ENCODE measurements around the gene CAB39.

DNA sequence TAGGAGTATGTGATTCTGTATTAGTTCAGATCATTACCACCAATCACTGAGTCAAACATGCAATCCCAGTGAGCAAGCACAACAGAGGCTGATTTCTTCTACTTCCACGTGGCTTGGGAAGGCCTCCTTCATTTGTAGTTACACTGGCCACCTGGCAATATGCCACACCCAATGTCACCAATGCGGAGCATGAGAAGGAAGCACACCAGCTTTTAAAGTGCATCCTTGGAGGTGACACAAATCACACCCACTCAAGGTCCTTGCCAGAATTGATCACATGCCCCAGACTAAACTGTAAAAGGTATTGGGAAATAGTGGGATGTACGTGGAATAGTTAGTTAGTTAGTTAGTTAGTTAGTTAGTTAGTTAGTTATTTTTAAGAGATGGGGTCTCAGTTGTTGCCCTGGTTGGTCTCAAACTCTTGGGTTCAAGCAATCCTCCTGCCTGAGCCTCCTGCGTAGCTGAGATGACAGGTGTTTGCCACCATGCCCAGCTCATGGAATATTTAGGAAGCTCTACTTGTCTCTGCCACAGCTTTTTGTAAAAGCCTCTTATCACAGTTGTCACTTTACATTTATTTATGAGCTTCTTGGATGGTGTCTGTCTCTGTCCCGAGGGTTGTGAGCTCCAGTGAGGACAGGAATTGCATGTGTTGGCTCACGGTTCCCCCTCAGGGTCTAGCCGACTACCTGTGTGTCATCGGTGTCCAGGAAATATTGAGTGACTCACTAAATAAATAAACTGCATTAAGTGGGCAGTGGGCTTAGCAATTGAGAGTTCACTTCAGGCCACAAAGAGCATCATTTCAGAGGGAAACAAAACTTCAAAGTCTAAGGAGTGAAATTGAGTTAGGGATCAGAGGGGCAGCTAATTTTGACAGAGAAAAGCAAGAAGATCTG lies 28.1 kb upstream of the CAB39 start:
- TF ChIP-seq, protein P1, sequence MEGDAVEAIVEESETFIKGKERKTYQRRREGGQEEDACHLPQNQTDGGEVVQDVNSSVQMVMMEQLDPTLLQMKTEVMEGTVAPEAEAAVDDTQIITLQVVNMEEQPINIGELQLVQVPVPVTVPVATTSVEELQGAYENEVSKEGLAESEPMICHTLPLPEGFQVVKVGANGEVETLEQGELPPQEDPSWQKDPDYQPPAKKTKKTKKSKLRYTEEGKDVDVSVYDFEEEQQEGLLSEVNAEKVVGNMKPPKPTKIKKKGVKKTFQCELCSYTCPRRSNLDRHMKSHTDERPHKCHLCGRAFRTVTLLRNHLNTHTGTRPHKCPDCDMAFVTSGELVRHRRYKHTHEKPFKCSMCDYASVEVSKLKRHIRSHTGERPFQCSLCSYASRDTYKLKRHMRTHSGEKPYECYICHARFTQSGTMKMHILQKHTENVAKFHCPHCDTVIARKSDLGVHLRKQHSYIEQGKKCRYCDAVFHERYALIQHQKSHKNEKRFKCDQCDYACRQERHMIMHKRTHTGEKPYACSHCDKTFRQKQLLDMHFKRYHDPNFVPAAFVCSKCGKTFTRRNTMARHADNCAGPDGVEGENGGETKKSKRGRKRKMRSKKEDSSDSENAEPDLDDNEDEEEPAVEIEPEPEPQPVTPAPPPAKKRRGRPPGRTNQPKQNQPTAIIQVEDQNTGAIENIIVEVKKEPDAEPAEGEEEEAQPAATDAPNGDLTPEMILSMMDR (IDR thresholded peaks at IDR 0.05): no peak
- TF ChIP-seq EP300 (IDR thresholded peaks at IDR 0.05): no peak
